HepG2 (cell line): Measurements from ENCODE around the gene TRIP6. TPM values are rescaled to one million over a fixed set of nuclear protein-coding genes. Genes with fewer than 3 reads are reported as not detected.

ENCODE experiments used
- ATAC-seq: fragments of 200-7000 bp; cut with Tn5 transposase; 3 replicates; pipeline ENCODE4 v1.9.1; 2020; ENCODE audit warnings: mild to moderate bottlenecking, moderate library complexity
- BruUV-seq: library from RNA; stranded (reverse); fragments of 400-500 nt; replicated peaks from 2 replicates; lab custom pipeline; 2021; lab: Mats Ljungman, UMichigan
- CTCF ChIA-PET: fragments of 300-600 bp; formaldehyde crosslinking; extraction: SDS; loops from one replicate; lab custom pipeline; 2021; ENCODE audit warnings: low total read pairs, inconsistent platforms, low intra/inter-chr PET ratio; lab: Yijun Ruan, JAX
- POLR2A ChIA-PET: fragments of 350-600 bp; sonication (Branson Sonifier 250); formaldehyde crosslinking; loops from one replicate; lab custom pipeline; 2020; ENCODE audit warnings: antibody characterized with exemption, inconsistent platforms; lab: Yijun Ruan, JAX
- DNase-seq: peaks from one replicate; pipeline ENCODE4 v3.0.0-alpha.2; 2015; ENCODE audit warnings: low spot score
- FAIRE-seq: peaks from 3 replicates; lab custom pipeline; 2011; peaks lifted over from hg19 to GRCh38; lab: Jason Lieb, UNC
- H2AFZ ChIP-seq: one replicate; pipeline ENCODE4 v1.6.1; 2011; ENCODE audit warnings: low read length, inconsistent platforms
- H3K27ac ChIP-seq: fragments of 300-600 bp; 3 replicates; pipeline ENCODE4 v1.8.0; 2011; ENCODE audit warnings: mixed run types, mild to moderate bottlenecking, mixed read lengths, low read length, inconsistent platforms; ENCODE audit not compliant: insufficient read depth; ENCODE audit errors: extremely low read length
- H3K27me3 ChIP-seq, 2 experiments: fragments of 200-600 bp in 1 of 2; 2 replicates in 1 of 2; 3 replicates in 1 of 2; pipeline versions ENCODE4 v1.6.0 to v1.8.0; 2011; ENCODE audit warnings: low read length in 2 of 2, mild to moderate bottlenecking in 2 of 2, moderate library complexity in 2 of 2, inconsistent platforms in 1 of 2; ENCODE audit not compliant: insufficient read depth in 2 of 2, control insufficient read depth in 1 of 2
- H3K36me3 ChIP-seq, 2 experiments: fragments of 200-600 bp in 1 of 2; replicated peaks in 1 of 2; 2 replicates in 1 of 2; 3 replicates in 1 of 2; pipeline versions ENCODE4 v1.5.1 to v1.8.0; 2011; ENCODE audit warnings: low read length in 2 of 2, inconsistent platforms in 1 of 2; ENCODE audit not compliant: insufficient read depth in 2 of 2, control insufficient read depth in 1 of 2
- H3K4me1 ChIP-seq: 2 replicates; pipeline ENCODE4 v1.5.1; 2012; ENCODE audit warnings: low read length, inconsistent platforms; ENCODE audit not compliant: insufficient read depth
- H3K4me2 ChIP-seq: 2 replicates; pipeline ENCODE4 v1.6.0; 2011; ENCODE audit warnings: low read depth, low read length, inconsistent platforms
- H3K4me3 ChIP-seq, 3 experiments: fragments of 200-600 bp in 1 of 3; sonication (generic), shearing (Covaris generic) in 1 of 3; replicated peaks in 1 of 3; 2 replicates each; pipeline ENCODE4 v1.5.1; 2011 to 2016; ENCODE audit warnings: low read length in 3 of 3, inconsistent platforms in 2 of 3, low read depth in 2 of 3, mild to moderate bottlenecking in 2 of 3, control low read depth in 1 of 3, mixed read lengths in 1 of 3; ENCODE audit not compliant: insufficient read depth in 1 of 3
- H3K79me2 ChIP-seq: one replicate; pipeline ENCODE4 v1.6.1; 2011; ENCODE audit warnings: low read length, inconsistent platforms; ENCODE audit not compliant: insufficient read depth
- H3K9ac ChIP-seq: 2 replicates; pipeline ENCODE4 v1.6.0; 2011; ENCODE audit warnings: mild to moderate bottlenecking, low read depth, low read length, inconsistent platforms; ENCODE audit not compliant: insufficient read depth
- H3K9me3 ChIP-seq: 2 replicates; pipeline ENCODE4 v1.5.1; 2012; ENCODE audit warnings: mild to moderate bottlenecking, low read length
- H4K20me1 ChIP-seq: 2 replicates; pipeline ENCODE4 v1.6.0; 2011; ENCODE audit warnings: inconsistent platforms, mild to moderate bottlenecking, low read length, moderate library complexity; ENCODE audit not compliant: insufficient read depth
- AHDC1 ChIP-seq: sonication (generic); formaldehyde crosslinking; IDR thresholded peaks from 2 replicates; pipeline ENCODE4 v1.5.1; 2020; ENCODE audit warnings: mild to moderate bottlenecking, missing genetic modification reagents, borderline replicate concordance
- ARID3A ChIP-seq: IDR thresholded peaks from 2 replicates; pipeline ENCODE4 v1.6.1; 2012; ENCODE audit warnings: low read depth, low read length, improper control_type of control experiment
- E2F5 ChIP-seq: sonication (generic); formaldehyde crosslinking; conservative IDR thresholded peaks from 2 replicates; pipeline ENCODE4 v1.4.0; 2020; ENCODE audit warnings: missing genetic modification reagents
- EP300 ChIP-seq, 3 experiments: sonication (generic) in 1 of 3; formaldehyde crosslinking in 1 of 3; IDR thresholded peaks; 2 replicates each; pipeline versions ENCODE4 v1.5.1 to v1.6.1; 2011 to 2020; ENCODE audit warnings: low read depth in 2 of 3, low read length in 2 of 3, borderline replicate concordance in 1 of 3, improper control_type of control experiment in 1 of 3, mild to moderate bottlenecking in 1 of 3, missing genetic modification reagents in 1 of 3, moderate library complexity in 1 of 3
- HMGA1 ChIP-seq: sonication (generic); formaldehyde crosslinking; conservative IDR thresholded peaks from 2 replicates; pipeline ENCODE4 v1.4.0; 2020; ENCODE audit warnings: missing genetic modification reagents
- HNRNPK ChIP-seq: fragments of 200-400 bp; formaldehyde crosslinking; IDR thresholded peaks from 2 replicates; pipeline ENCODE4 v1.6.1; 2018; ENCODE audit warnings: low read length, low read depth, moderate library complexity, mild to moderate bottlenecking; ENCODE audit not compliant: poor library complexity, severe bottlenecking
- SRSF9 ChIP-seq: fragments of 200-400 bp; formaldehyde crosslinking; IDR thresholded peaks from 2 replicates; pipeline ENCODE4 v1.6.1; 2018; ENCODE audit warnings: borderline replicate concordance, mild to moderate bottlenecking, low read depth, low read length; ENCODE audit not compliant: insufficient read depth, poor library complexity, severe bottlenecking
- ZFP62 ChIP-seq: sonication (generic); formaldehyde crosslinking; IDR thresholded peaks from 2 replicates; pipeline ENCODE4 v1.4.0; 2020; ENCODE audit warnings: missing genetic modification reagents
- ZNF841 ChIP-seq: sonication (generic); formaldehyde crosslinking; IDR thresholded peaks from 2 replicates; pipeline ENCODE4 v1.8.1; 2023; ENCODE audit warnings: missing genetic modification reagents, borderline replicate concordance
- WGBS: methylation state at CpG from one replicate; pipeline ENCODE4 v1.1.6; 2017; ENCODE audit warnings: low lambda C conversion rate; 5-methylcytosine and 5-hydroxymethylcytosine counted together
- in situ Hi-C: cut with HindIII; loops from 2 replicates; pipeline ENCODE4 v1.10.0; 2017; ENCODE audit warnings: low pct_unique_long_range_greater_than_20kb; ENCODE audit not compliant: extremely low pct_ligation_motif_present
- intact Hi-C: fragments of 100-400 bp; cut with micrococcal nuclease; formaldehyde crosslinking; loops from one replicate; pipeline ENCODE4 v1.10.0; 2022; ENCODE audit not compliant: unreplicated experiment
- polyA plus RNA-seq, 8 experiments: library from polyadenylated mRNA; depleted of rRNA in 3 of 8; stranded (reverse) in 7 of 8; unstranded in 1 of 8; fragments of >200 nt; fragmentation: Illumina TruSeq in 4 of 8; extraction: Trizol in 4 of 8; gene quantifications; 2 replicates each; pipeline versions ENCODE4 v1.2.1 to v1.2.3, GENCODE V29; 2011 to 2016; ENCODE audit warnings: low read depth in 4 of 8, missing spikeins in 1 of 8, mixed read lengths in 1 of 8; ENCODE audit not compliant: insufficient read depth in 1 of 8
- total RNA-seq, 5 experiments: library from RNA; depleted of rRNA; stranded (reverse); fragments of >200 nt; fragmentation: Illumina TruSeq; extraction: Trizol; gene quantifications; 2 replicates each; pipeline ENCODE4 v1.2.3, GENCODE V29; 2016; ENCODE audit warnings: low read depth in 1 of 5

The TRIP6 gene
- total and polyA plus RNA-seq, 2 of the 13 experiments (the other 11 are each of a cell fraction or from before 2014, with no cell fraction given): 0.34 to 0.38 TPM

- FAIRE-seq: no peak
- Histone ChIP-seq H3K9me3 (no peaks in the 10 kb centered on the region), H3K27me3 (peaks cover 5 to 10% of the 10 kb centered on the region in 2 experiments; a peak in 4 of 5 replicates), H3K4me1 (peaks cover 15% of the 10 kb centered on the region), H3K36me3 (no peaks in the 10 kb centered on the region), H2AFZ (no peak overlapping the region), H3K4me2 (no peak overlapping the region), H3K9ac (no peak overlapping the region), H3K4me3 (no peak overlapping the region), H3K79me2 (no peaks in the 10 kb centered on the region), H4K20me1 (no peaks in the 10 kb centered on the region), H3K27ac (no peak overlapping the region)
- DNase-seq: no peak
- ChIA-PET CTCF (no interaction called here), POLR2A (no interaction called here)
- no TSS peak for BruUV-seq
- WGBS: 61% methylated on average over 2 of the region's 2 CpGs
- no peak for TF ChIP-seq HNRNPK
- TF ChIP-seq ZNF841 (CRISPR knock-in tag): no peak
- no peak for TF ChIP-seq EP300 (IDR thresholded peaks at IDR 0.05; ENCODE audit: low read depth in 2 of 2, low read length in 2 of 2)
- TF ChIP-seq EP300 (CRISPR knock-in tag; IDR thresholded peaks at IDR 0.05; ENCODE audit: borderline replicate concordance): no peak
- no peak for TF ChIP-seq ZFP62
- no peak for TF ChIP-seq SRSF9
- in situ Hi-C loops (no loop called here), intact Hi-C loops (no loop called here)
- ATAC-seq: no peak
Observed at GRCh38 chr7:100900978-100901377, 33.8 kb downstream of the TRIP6 start.

GRCh38 chr7:100901921-100902332, 34.7 kb downstream of the TRIP6 start:
- peak; percentile 53; the same call in 2 of the 3 replicates for ATAC-seq
- H3K27ac ChIP-seq: no peak overlapping the region
- POLR2A ChIA-PET: no interaction called here
- TF ChIP-seq AHDC1 (CRISPR knock-in tag) (no peak), ARID3A (no peak), E2F5 (no peak), HMGA1 (CRISPR knock-in tag) (no peak)

More at GRCh38 chr7:100901921-100902332, 34.7 kb downstream of the TRIP6 start:
- no peak overlapping the region for H2AFZ ChIP-seq
- FAIRE-seq: no peak
- CTCF ChIA-PET: no interaction called here
- peaks cover 8% of the 10 kb centered on the region for H3K4me1 ChIP-seq
- H3K4me3 ChIP-seq: no peak overlapping the region
- no peaks in the 10 kb centered on the region for H3K79me2 ChIP-seq
- no TSS peak for BruUV-seq
- no peaks in the 10 kb centered on the region for H4K20me1 ChIP-seq
- no peak overlapping the region for H3K9ac ChIP-seq
- H3K4me2 ChIP-seq: peak overlapping the region; percentile 7; the same call in 1 of the 2 replicates
- intact Hi-C loops (no loop called here), in situ Hi-C loops (no loop called here)
- H3K9me3 ChIP-seq: no peaks in the 10 kb centered on the region
- no peak for DNase-seq
- peaks cover 0 to 3% of the 10 kb centered on the region in 2 experiments; a peak in 1 of 5 replicates for H3K27me3 ChIP-seq
- H3K36me3 ChIP-seq: no peaks in the 10 kb centered on the region
- 25% methylated on average over 5 of the region's 5 CpGs for WGBS
